ENCODE data around the gene ALDH5A1. TPM values are rescaled to one million over a fixed set of nuclear protein-coding genes. Genes with fewer than 3 reads are reported as not detected.

ALDH5A1 gene
- total RNA-seq, 1 experiment from 2014 or later, result 19.1 TPM

GRCh38 chr6:24536466-24536865 lies 41.7 kb downstream of the ALDH5A1 start:
- Histone ChIP-seq H2AFZ (no peak overlapping the region), H3K4me3 (no peak overlapping the region), H3K36me3 (ENCODE audit: low read depth) (peaks cover 5% of the 10 kb centered on the region; the same call in 1 of the 2 replicates), H3K27ac (no peak overlapping the region), H3K79me2 (ENCODE audit: low read depth) (no peaks in the 10 kb centered on the region), H3K9me3 (ENCODE audit: insufficient read depth, low read depth) (no peaks in the 10 kb centered on the region), H3F3A (ENCODE audit: insufficient read depth, low read depth) (no peaks in the 10 kb centered on the region), H4K20me1 (ENCODE audit: insufficient read depth) (no peaks in the 10 kb centered on the region), H3K4me2 (no peak overlapping the region), H3K9me2 (ENCODE audit: insufficient read depth) (no peaks in the 10 kb centered on the region), H3K27me3 (ENCODE audit: insufficient read depth, low read depth) (no peaks in the 10 kb centered on the region), H3K4me1 (replicated peaks; ENCODE audit: insufficient read depth) (no peaks in the 10 kb centered on the region)
- DNase-seq, result no peak
- ChIA-PET CTCF (no interaction called here), POLR2A (ENCODE audit: unreplicated experiment) (no interaction called here)
- TF ChIP-seq EZH2 (IDR thresholded peaks at IDR 0.05; ENCODE audit: low read depth) (no peak), CTCF (conservative IDR thresholded peaks at IDR 0.05) (no peak)
- BruUV-seq (replicated peaks), result no TSS peak
- intact Hi-C loops (cut with micrococcal nuclease; ENCODE audit: unreplicated experiment), result no loop called here

GRCh38 chr6:24537082-24537699 lies 42.4 kb downstream of the ALDH5A1 start:
- Histone ChIP-seq H3K36me3 (ENCODE audit: low read depth) (peaks cover 5% of the 10 kb centered on the region; the same call in 1 of the 2 replicates), H3F3A (ENCODE audit: insufficient read depth, low read depth) (no peaks in the 10 kb centered on the region), H3K27me3 (ENCODE audit: insufficient read depth, low read depth) (no peaks in the 10 kb centered on the region), H3K9me3 (ENCODE audit: insufficient read depth, low read depth) (no peaks in the 10 kb centered on the region), H3K4me3 (no peak overlapping the region), H3K4me1 (replicated peaks; ENCODE audit: insufficient read depth) (no peaks in the 10 kb centered on the region), H3K4me2 (no peak overlapping the region), H4K20me1 (ENCODE audit: insufficient read depth) (no peaks in the 10 kb centered on the region), H3K79me2 (ENCODE audit: low read depth) (no peaks in the 10 kb centered on the region), H3K27ac (no peak overlapping the region), H3K9me2 (ENCODE audit: insufficient read depth) (no peaks in the 10 kb centered on the region), H2AFZ (no peak overlapping the region)
- TF ChIP-seq CTCF (conservative IDR thresholded peaks at IDR 0.05) (no peak), EZH2 (IDR thresholded peaks at IDR 0.05; ENCODE audit: low read depth) (no peak)
- ChIA-PET POLR2A (ENCODE audit: unreplicated experiment) (no interaction called here), CTCF (interaction anchor here (0.6 kb wide), 1 partner anchor 58 kb away, joined by 3 read pairs; no protein-coding TSS in a partner anchor)
- intact Hi-C loops (cut with micrococcal nuclease; ENCODE audit: unreplicated experiment), result no loop called here
- BruUV-seq (replicated peaks), result no TSS peak
- DNase-seq, result no peak

- H3K27me3 ChIP-seq (ENCODE audit: insufficient read depth, low read depth), result no peaks in the 10 kb centered on the region
- no TSS peak for BruUV-seq (replicated peaks)
- ChIA-PET CTCF (interaction anchor here (0.6 kb wide), 1 partner anchor 58 kb away, joined by 3 read pairs; no protein-coding TSS in a partner anchor), POLR2A (ENCODE audit: unreplicated experiment) (interaction anchor here (0.6 to 0.7 kb wide), 2 partner anchors 27 to 189 kb away, joined by 3 to 7 read pairs; no protein-coding TSS in a partner anchor)
- H3K27ac ChIP-seq, result no peak overlapping the region
- DNase-seq, result peak in 1 of 2 experiments; percentile 52
- H3K4me3 ChIP-seq, result no peak overlapping the region
- no peaks in the 10 kb centered on the region for H3F3A ChIP-seq (ENCODE audit: insufficient read depth, low read depth)
- H4K20me1 ChIP-seq (ENCODE audit: insufficient read depth), result no peaks in the 10 kb centered on the region
- no peaks in the 10 kb centered on the region for H3K9me2 ChIP-seq (ENCODE audit: insufficient read depth)
- no peak overlapping the region for H2AFZ ChIP-seq
- no peaks in the 10 kb centered on the region for H3K4me1 ChIP-seq (replicated peaks; ENCODE audit: insufficient read depth)
- intact Hi-C loops (cut with micrococcal nuclease; ENCODE audit: unreplicated experiment), result no loop called here
- H3K36me3 ChIP-seq (ENCODE audit: low read depth), result peaks cover 5% of the 10 kb centered on the region; the same call in 1 of the 2 replicates
- TF ChIP-seq CTCF (conservative IDR thresholded peaks at IDR 0.05), result no peak
- TF ChIP-seq EZH2 (IDR thresholded peaks at IDR 0.05; ENCODE audit: low read depth), result no peak
- H3K79me2 ChIP-seq (ENCODE audit: low read depth), result no peaks in the 10 kb centered on the region
- no peak overlapping the region for H3K4me2 ChIP-seq
- no peaks in the 10 kb centered on the region for H3K9me3 ChIP-seq (ENCODE audit: insufficient read depth, low read depth)
These were observed 43.1 kb downstream of the ALDH5A1 start for GRCh38 chr6:24537771-24538385.
